ENCODE data around the gene APOH.

GRCh38 chr17:66255112-66255511 is 25.9 kb upstream of the APOH start:
- TF ChIP-seq POLR2A (IDR thresholded peaks at IDR 0.05; ENCODE audit: low read length) = no peak
- TF ChIP-seq GATA1 (IDR thresholded peaks at IDR 0.05; ENCODE audit: low read depth, low read length) = no peak
